Measurements from ENCODE around the gene IQGAP3.
"Not testable (repeated sequence)": the region's sequence is repeated elsewhere in the genome, so short reads cannot be mapped to it uniquely, and the experiment has no call there.

IQGAP3 gene

GRCh38 chr1:156571919-156572662 lies at the start of gene IQGAP3:
IQGAP3 (minus strand) TSS chr1:156572565; CDS start chr1:156572529, 36 bp downstream.
- DNase-seq (ENCODE audit: low read depth) = no peak

GRCh38 chr1:156619582-156619955 lies 47.2 kb upstream of the IQGAP3 start:
- no peak for DNase-seq (ENCODE audit: low read depth)

- DNase-seq (ENCODE audit: low read depth) = no peak
Measured at GRCh38 chr1:156618853-156619581, 46.7 kb upstream of the IQGAP3 start, which contains the start of gene HAPLN2. HAPLN2 (plus strand) TSS chr1:156619415; CDS start chr1:156623491, 4,076 bp downstream.

GRCh38 chr1:156616463-156616862 lies 44.1 kb upstream of the IQGAP3 start:
- peak; percentile 78 for DNase-seq (ENCODE audit: low read depth)

GRCh38 chr1:156615946-156616345 lies 43.6 kb upstream of the IQGAP3 start:
- no peak for DNase-seq (ENCODE audit: low read depth)

GRCh38 chr1:156612666-156613065 lies 40.3 kb upstream of the IQGAP3 start:
- no peak for DNase-seq (ENCODE audit: low read depth)

GRCh38 chr1:156610072-156610471 lies 37.7 kb upstream of the IQGAP3 start:
- not testable (repeated sequence) for DNase-seq (ENCODE audit: low read depth)

- DNase-seq (ENCODE audit: low read depth) = no peak
Measured at GRCh38 chr1:156608981-156609380, 36.6 kb upstream of the IQGAP3 start.

- no peak for DNase-seq (ENCODE audit: low read depth)
Measured at GRCh38 chr1:156608036-156608674, 35.8 kb upstream of the IQGAP3 start.

GRCh38 chr1:156607344-156607743 lies 35.0 kb upstream of the IQGAP3 start:
- not testable (repeated sequence) for DNase-seq (ENCODE audit: low read depth)

GRCh38 chr1:156602557-156602993 lies 30.2 kb upstream of the IQGAP3 start:
- no peak for DNase-seq (ENCODE audit: low read depth)

GRCh38 chr1:156601892-156602291 lies 29.5 kb upstream of the IQGAP3 start:
- no peak for DNase-seq (ENCODE audit: low read depth)

GRCh38 chr1:156601122-156601830 lies 28.9 kb upstream of the IQGAP3 start, which contains the start of gene GPATCH4:
GPATCH4 (minus strand) TSS chr1:156601479.
- DNase-seq (ENCODE audit: low read depth) = peak; percentile 56

- no peak for DNase-seq (ENCODE audit: low read depth)
Measured at GRCh38 chr1:156600733-156601121, 28.4 kb upstream of the IQGAP3 start.

GRCh38 chr1:156599811-156600210 lies 27.4 kb upstream of the IQGAP3 start:
- DNase-seq (ENCODE audit: low read depth) = no peak

GRCh38 chr1:156598731-156599432 lies 26.5 kb upstream of the IQGAP3 start:
- DNase-seq (ENCODE audit: low read depth) = no peak

- DNase-seq (ENCODE audit: low read depth) = no peak
Measured at GRCh38 chr1:156598125-156598524, 25.8 kb upstream of the IQGAP3 start.

- no peak for DNase-seq (ENCODE audit: low read depth)
Measured at GRCh38 chr1:156596426-156596825, 24.1 kb upstream of the IQGAP3 start.

GRCh38 chr1:156595016-156595415 lies 22.7 kb upstream of the IQGAP3 start:
- DNase-seq (ENCODE audit: low read depth) = no peak

- no peak for DNase-seq (ENCODE audit: low read depth)
Measured at GRCh38 chr1:156594190-156594589, 21.8 kb upstream of the IQGAP3 start.

- DNase-seq (ENCODE audit: low read depth) = no peak
Measured at GRCh38 chr1:156593661-156593989, 21.3 kb upstream of the IQGAP3 start.

Measured in CMK (cell line).